Body of pancreas (tissue), 4 donors: ENCODE results near the gene PTPRN2. TPM values are rescaled to one million over a fixed set of nuclear protein-coding genes. Genes with fewer than 3 reads are reported as not detected.

ENCODE experiments used
- ATAC-seq: fragments of 150-250 bp; one replicate; pipeline ENCODE4 v1.9.1; 2016
- DNase-seq, 4 donors: peaks; one replicate each; pipeline ENCODE4 v3.0.0-alpha.2; 2019
- H3K27ac ChIP-seq, 4 donors: fragments of 200-600 bp; sonication (generic); 1 replicate in 3 of 4; 2 replicates in 1 of 4; pipeline versions ENCODE4 v1.5.1 to v1.6.1; 2016 to 2019; ENCODE audit warnings: mild to moderate bottlenecking in 1 of 4, mixed read lengths in 1 of 4, moderate library complexity in 1 of 4
- H3K27me3 ChIP-seq, 2 donors: fragments of 200-600 bp; sonication (generic); one replicate each; pipeline ENCODE4 v1.6.0; 2016; ENCODE audit warnings: mild to moderate bottlenecking in 1 of 2
- H3K36me3 ChIP-seq, 2 donors: fragments of 200-600 bp; sonication (generic); replicated peaks in 1 of 2; 2 replicates each; pipeline ENCODE4 v1.5.1; 2016; ENCODE audit warnings: low read depth in 2 of 2; ENCODE audit not compliant: insufficient read depth in 1 of 2
- H3K4me1 ChIP-seq: fragments of 200-600 bp; sonication (generic); one replicate; pipeline ENCODE4 v1.6.0; 2016
- H3K4me3 ChIP-seq, 2 donors: fragments of 200-600 bp; sonication (generic); 1 replicate in 1 of 2; 2 replicates in 1 of 2; pipeline ENCODE4 v1.5.1; 2016 to 2019
- H3K9me3 ChIP-seq, 3 donors: fragments of 200-600 bp; sonication (generic); 1 replicate in 2 of 3; 2 replicates in 1 of 3; pipeline ENCODE4 v1.5.1; 2016
- CTCF ChIP-seq, 7 experiments: fragments of 450-650 bp in 4 of 7; fragments of 200-600 bp in 3 of 7; sonication (generic) in 3 of 7; IDR thresholded peaks; one replicate each; pipeline ENCODE4 v1.5.1; 2016 to 2019; ENCODE audit warnings: antibody characterized with exemption in 7 of 7
- POLR2A ChIP-seq, 3 donors: fragments of 450-650 bp; IDR thresholded peaks; one replicate each; pipeline ENCODE4 v1.6.1; 2016; ENCODE audit warnings: antibody characterized with exemption in 3 of 3, mild to moderate bottlenecking in 2 of 3
- WGBS, 2 donors: methylation state at CpG; one replicate each; pipeline ENCODE4 v1.1.5; 2017; 5-methylcytosine and 5-hydroxymethylcytosine counted together
- intact Hi-C: fragments of 100-400 bp; cut with DNase I; formaldehyde crosslinking; loops from one replicate; pipeline ENCODE4 v1.15.1; 2023
- total RNA-seq, 2 donors: library from RNA; depleted of rRNA; stranded (reverse); fragments of >200 nt; gene quantifications; one replicate each; pipeline ENCODE4 v1.1.0, GENCODE V29; 2016

The PTPRN2 gene
- total RNA-seq, 2 donors from 2014 or later, result 31.6 to 76.1 TPM

DNA sequence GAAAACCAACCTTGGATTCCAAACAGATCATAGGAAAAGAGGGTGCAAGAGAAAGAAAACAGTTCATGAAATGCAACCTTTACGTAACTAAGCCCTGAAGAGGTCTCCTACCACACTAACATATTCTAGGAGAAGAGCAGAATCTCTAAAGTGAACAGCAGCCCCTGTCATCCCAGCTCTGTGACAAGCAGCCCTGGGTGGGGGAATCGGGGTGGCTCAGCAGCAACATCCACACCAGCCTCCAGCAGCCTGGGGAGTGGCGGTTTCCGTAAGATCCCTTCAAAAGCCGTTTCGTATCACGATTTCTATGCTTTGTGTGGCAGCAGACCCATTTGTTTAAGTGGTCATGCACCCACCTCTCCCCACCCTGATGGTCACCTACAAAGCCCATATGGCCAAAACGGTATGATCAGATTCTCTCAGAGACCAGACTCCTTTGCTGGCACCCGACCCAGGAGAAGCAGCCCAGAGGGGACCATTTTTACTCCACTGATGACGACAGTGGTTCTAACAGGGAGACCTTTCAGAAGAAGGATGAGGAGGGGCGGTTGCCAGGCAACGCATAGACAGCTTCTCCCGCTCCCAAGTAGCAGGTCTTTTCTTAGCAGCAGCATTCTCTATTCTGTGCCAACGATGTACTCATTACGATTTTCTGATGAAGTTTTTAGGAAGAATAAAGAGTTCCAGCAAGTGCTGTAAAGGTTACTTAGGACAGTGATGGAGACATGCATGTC is 950.2 kb downstream of the PTPRN2 start:
- TF ChIP-seq POLR2A (IDR thresholded peaks at IDR 0.05) (no peak), CTCF (IDR thresholded peaks at IDR 0.05) (no peak)
- ATAC-seq (no peak), DNase-seq (no peak)
- H3K4me3 ChIP-seq, result no peak overlapping the region
- H3K4me1 ChIP-seq, result no peaks in the 10 kb centered on the region
- WGBS, 2 donors, result 79 to 82% methylated on average over 15 of the region's 15 CpGs
- no peaks in the 10 kb centered on the region for H3K27me3 ChIP-seq
- intact Hi-C loops, result no loop called here
- H3K9me3 ChIP-seq, result peaks cover 0 to 7% (median 0%) of the 10 kb centered on the region in 3 donors
- no peak overlapping the region for H3K27ac ChIP-seq
- H3K36me3 ChIP-seq, result no peaks in the 10 kb centered on the region

- Histone ChIP-seq H3K36me3 (no peaks in the 10 kb centered on the region), H3K4me1 (no peaks in the 10 kb centered on the region), H3K9me3 (peaks cover 0 to 3% (median 0%) of the 10 kb centered on the region in 3 donors), H3K27ac (no peak overlapping the region), H3K27me3 (no peaks in the 10 kb centered on the region), H3K4me3 (no peak overlapping the region)
- ATAC-seq, result no peak
- TF ChIP-seq POLR2A (IDR thresholded peaks at IDR 0.05) (no peak), CTCF (IDR thresholded peaks at IDR 0.05) (no peak)
- 84 to 87% methylated on average over 1 of the region's 1 CpG for WGBS, 2 donors
- DNase-seq, result no peak
- intact Hi-C loops, result no loop called here
Observed at GRCh38 chr7:157635669-157636068, 952.0 kb downstream of the PTPRN2 start.

- Histone ChIP-seq H3K4me1 (no peaks in the 10 kb centered on the region), H3K27ac (no peak overlapping the region), H3K9me3 (no peaks in the 10 kb centered on the region), H3K4me3 (no peak overlapping the region), H3K27me3 (no peaks in the 10 kb centered on the region), H3K36me3 (no peaks in the 10 kb centered on the region)
- no peak for TF ChIP-seq POLR2A (IDR thresholded peaks at IDR 0.05)
- no peak for TF ChIP-seq CTCF (IDR thresholded peaks at IDR 0.05)
- intact Hi-C loops, result no loop called here
- no peak for DNase-seq
- no peak for ATAC-seq
- 83 to 91% methylated on average over 3 to 6 of the region's 6 CpGs for WGBS, 2 donors
Observed at GRCh38 chr7:157635148-157635500, 952.5 kb downstream of the PTPRN2 start.

GRCh38 chr7:157634401-157635147 is 953.0 kb downstream of the PTPRN2 start:
- no peaks in the 10 kb centered on the region for H3K36me3 ChIP-seq
- intact Hi-C loops, result no loop called here
- no peaks in the 10 kb centered on the region for H3K9me3 ChIP-seq
- TF ChIP-seq POLR2A (IDR thresholded peaks at IDR 0.05), result no peak
- H3K4me3 ChIP-seq, result no peak overlapping the region
- WGBS, 2 donors, result 92 to 94% methylated on average over 24 of the region's 24 CpGs
- no peak overlapping the region for H3K27ac ChIP-seq
- no peak for ATAC-seq
- no peaks in the 10 kb centered on the region for H3K27me3 ChIP-seq
- no peak for DNase-seq
- no peaks in the 10 kb centered on the region for H3K4me1 ChIP-seq

- intact Hi-C loops, result no loop called here
- Histone ChIP-seq H3K27me3 (no peaks in the 10 kb centered on the region), H3K27ac (no peak overlapping the region), H3K36me3 (no peaks in the 10 kb centered on the region), H3K4me3 (no peak overlapping the region), H3K9me3 (no peaks in the 10 kb centered on the region), H3K4me1 (no peaks in the 10 kb centered on the region)
- no peak for ATAC-seq
- DNase-seq, result no peak
- 85% methylated on average over 20 to 21 of the region's 21 CpGs for WGBS, 2 donors
- TF ChIP-seq POLR2A (IDR thresholded peaks at IDR 0.05), result no peak
- no peak for TF ChIP-seq CTCF (IDR thresholded peaks at IDR 0.05)
Observed at GRCh38 chr7:157633465-157634185, 954.0 kb downstream of the PTPRN2 start.
